ENCODE data around the gene GTPBP4. TPM values are rescaled to one million over a fixed set of nuclear protein-coding genes. Genes with fewer than 3 reads are reported as not detected.

The GTPBP4 gene
- polyA plus RNA-seq: 41.0 to 70.4 TPM (median 62.8 TPM) in 3 replicates
- 132 TPM for polyA plus RNA-seq (2011; ENCODE audit: low read depth)
- 41.2 and 43.4 TPM in 2 replicates for polyA plus RNA-seq (2011; cell fraction: cytosol; rRNA removed)
- 88.6 and 121 TPM in 2 replicates for polyA plus RNA-seq (2011; cell fraction: nucleus; rRNA removed)
- polyA plus RNA-seq (2012; ENCODE audit: low replicate concordance): 54.1 and 71.1 TPM in 2 replicates
- 34.9 to 50.1 TPM (median 48.9 TPM) in 3 replicates for polyA minus RNA-seq
- polyA minus RNA-seq (2011; cell fraction: cytosol; rRNA and poly(A)+ RNA removed): 12.9 TPM
- polyA minus RNA-seq (2011; cell fraction: nucleus; rRNA and poly(A)+ RNA removed): 27.1 and 40.7 TPM in 2 replicates

DNA sequence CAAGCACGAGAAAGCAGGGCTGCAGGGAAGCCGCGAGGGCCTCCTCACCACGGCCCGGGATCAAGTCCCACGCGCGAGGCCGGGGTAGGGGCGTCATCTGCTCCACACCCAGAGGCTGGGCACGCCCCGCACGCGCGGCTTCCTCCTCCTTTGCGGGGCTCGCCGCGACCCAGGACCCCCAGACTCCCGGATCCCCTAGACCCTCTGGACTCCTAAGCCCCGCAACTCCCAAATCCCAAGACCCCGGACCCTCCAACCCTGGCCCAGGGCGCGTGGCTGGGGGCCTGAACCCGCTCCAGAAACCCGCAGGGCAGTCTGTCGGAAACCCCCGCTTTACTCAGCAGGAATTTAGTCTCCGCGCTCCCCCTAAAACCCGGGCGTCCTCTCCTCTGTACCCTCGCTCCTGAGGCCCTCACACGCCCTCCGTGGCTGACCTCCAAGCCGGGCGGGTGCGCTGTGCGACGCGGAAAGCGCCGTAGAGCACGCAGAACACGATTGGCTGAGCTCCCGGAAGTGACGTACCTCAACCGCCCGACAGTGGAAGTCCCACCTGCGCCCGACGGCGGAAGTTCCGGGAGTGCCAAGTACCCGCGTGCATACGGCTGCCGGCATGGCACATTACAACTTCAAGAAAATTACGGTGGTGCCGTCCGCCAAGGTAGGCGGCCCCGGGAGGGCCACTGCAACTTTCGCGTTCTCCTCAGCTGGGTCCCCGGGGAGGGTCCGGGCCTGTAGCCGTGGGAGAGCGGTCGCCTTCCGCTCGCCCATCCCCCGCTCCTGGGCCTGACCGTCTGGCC is at the start of gene GTPBP4:
TSS of gene GTPBP4 (plus strand) at position 565 of the 797 bp plus-strand sequence. CDS start at position 611, 46 bp downstream.
- dilution Hi-C loops (cut with MboI; ENCODE audit: extremely low pct_ligation_motif_present, low sequenced_read_pairs): no loop called here

DNA sequence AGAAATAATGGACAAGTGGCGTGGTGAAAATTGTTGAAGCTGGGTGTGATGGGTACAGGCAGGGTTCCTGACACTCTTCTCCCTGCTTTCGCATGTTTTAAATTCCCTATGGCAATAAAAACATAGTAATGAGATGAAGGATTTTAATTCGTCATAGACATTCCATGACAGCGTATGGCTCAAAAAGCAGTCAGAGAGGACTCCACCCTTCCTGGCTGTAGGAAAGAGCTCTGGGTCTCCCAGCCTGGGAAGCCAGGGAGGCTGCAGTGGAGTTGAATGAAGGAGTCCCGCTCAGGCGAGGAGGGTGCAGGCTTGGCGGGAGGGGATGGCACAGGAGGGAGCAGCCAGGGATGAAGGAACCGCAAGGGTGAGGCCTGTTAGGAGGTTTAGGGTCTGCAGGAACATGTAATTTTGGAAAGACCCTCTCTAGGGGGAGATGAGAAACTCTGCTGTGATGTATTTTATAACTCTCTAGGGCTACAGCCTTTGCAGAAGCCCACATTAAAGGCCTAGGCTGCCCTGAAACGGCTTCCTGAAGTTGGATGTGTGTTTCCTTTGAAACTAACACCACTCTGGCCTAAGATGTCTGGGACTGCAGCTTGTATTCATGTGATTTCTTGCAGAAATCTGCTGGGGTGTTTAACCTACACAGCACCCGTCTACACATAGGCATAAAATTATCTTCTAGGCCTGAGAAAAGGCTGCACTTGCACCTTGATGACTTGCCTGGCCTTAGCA is 49.1 kb upstream of the GTPBP4 start:
- H3K9ac ChIP-seq (ENCODE audit: control insufficient read depth, extremely low read depth, insufficient read depth, low read length): no peak overlapping the region
- no peaks in the 10 kb centered on the region for H3K36me3 ChIP-seq (ENCODE audit: control insufficient read depth in 2 of 2, extremely low read depth in 1 of 2, insufficient read depth in 2 of 2, low read length in 2 of 2)
- no peak overlapping the region for H3K27ac ChIP-seq (ENCODE audit: control insufficient read depth, insufficient read depth, low read length)
- no peaks in the 10 kb centered on the region for H3K9me3 ChIP-seq (ENCODE audit: control insufficient read depth, low read depth, low read length)
- dilution Hi-C loops (cut with MboI; ENCODE audit: extremely low pct_ligation_motif_present, low sequenced_read_pairs): no loop called here
- TF ChIP-seq EZH2 (IDR thresholded peaks at IDR 0.05; ENCODE audit: low read length): no peak
- no peak for TF ChIP-seq CTCF (optimal IDR thresholded peaks at IDR 0.05 in 1 of 3, IDR thresholded peaks at IDR 0.05 in 1 of 3, conservative IDR thresholded peaks at IDR 0.05 in 1 of 3; ENCODE audit: extremely low read depth in 1 of 3, insufficient read depth in 2 of 3, low read length in 3 of 3)
- no peaks in the 10 kb centered on the region for H4K20me1 ChIP-seq (ENCODE audit: control insufficient read depth, extremely low read depth, insufficient read depth, low read length)
- FAIRE-seq (no peak), DNase-seq (ENCODE audit: low read depth, low spot score) (no peak)
- H3K27me3 ChIP-seq (ENCODE audit: control insufficient read depth, extremely low read depth, insufficient read depth, low read length): no peaks in the 10 kb centered on the region
- no peak overlapping the region for H3K4me2 ChIP-seq (ENCODE audit: control insufficient read depth, extremely low read depth, insufficient read depth, low read depth, low read length)
- H3K9me1 ChIP-seq (ENCODE audit: control insufficient read depth, extremely low read depth, insufficient read depth, low read length): no peaks in the 10 kb centered on the region
- H3K4me1 ChIP-seq (ENCODE audit: control insufficient read depth, extremely low read depth, insufficient read depth, low read length): peaks cover 2% of the 10 kb centered on the region
- no peaks in the 10 kb centered on the region for H3K79me2 ChIP-seq (ENCODE audit: control insufficient read depth, insufficient read depth, low read length)
- no peak overlapping the region for H2AFZ ChIP-seq (ENCODE audit: control insufficient read depth, low read length)
- H3K4me3 ChIP-seq (ENCODE audit: control insufficient read depth in 2 of 3, extremely low read depth in 1 of 3, insufficient read depth in 2 of 3, low read depth in 1 of 3, low read length in 3 of 3): no peak overlapping the region

More for the DNA sequence above, at the start of gene GTPBP4:
- Histone ChIP-seq H4K20me1 (ENCODE audit: control insufficient read depth, extremely low read depth, insufficient read depth, low read length) (peaks cover 20% of the 10 kb centered on the region), H3K27ac (ENCODE audit: control insufficient read depth, insufficient read depth, low read length) (peak within 1 kb of the TSS; percentile 97), H3K4me3 (ENCODE audit: control insufficient read depth in 2 of 3, extremely low read depth in 1 of 3, insufficient read depth in 2 of 3, low read depth in 1 of 3, low read length in 3 of 3) (peak within 1 kb of the TSS; percentile 86 to 99 (median 99)), H2AFZ (ENCODE audit: control insufficient read depth, low read length) (peak within 1 kb of the TSS; percentile 56), H3K9me3 (ENCODE audit: control insufficient read depth, low read depth, low read length) (no peaks in the 10 kb centered on the region), H3K4me1 (ENCODE audit: control insufficient read depth, extremely low read depth, insufficient read depth, low read length) (peaks cover 42% of the 10 kb centered on the region), H3K36me3 (ENCODE audit: control insufficient read depth in 2 of 2, extremely low read depth in 1 of 2, insufficient read depth in 2 of 2, low read length in 2 of 2) (peaks cover 4 to 23% of the 10 kb centered on the region in 2 experiments), H3K9ac (ENCODE audit: control insufficient read depth, extremely low read depth, insufficient read depth, low read length) (peak within 1 kb of the TSS; percentile 99), H3K9me1 (ENCODE audit: control insufficient read depth, extremely low read depth, insufficient read depth, low read length) (no peaks in the 10 kb centered on the region), H3K27me3 (ENCODE audit: control insufficient read depth, extremely low read depth, insufficient read depth, low read length) (no peaks in the 10 kb centered on the region), H3K4me2 (ENCODE audit: control insufficient read depth, extremely low read depth, insufficient read depth, low read depth, low read length) (peak within 1 kb of the TSS; percentile 91), H3K79me2 (ENCODE audit: control insufficient read depth, insufficient read depth, low read length) (peaks cover 50% of the 10 kb centered on the region)
- FAIRE-seq (peak; percentile 77), DNase-seq (ENCODE audit: low read depth, low spot score) (peak; percentile 79)
- TF ChIP-seq CTCF (optimal IDR thresholded peaks at IDR 0.05 in 1 of 3, IDR thresholded peaks at IDR 0.05 in 1 of 3, conservative IDR thresholded peaks at IDR 0.05 in 1 of 3; ENCODE audit: extremely low read depth in 1 of 3, insufficient read depth in 2 of 3, low read length in 3 of 3): peak in 1 of 3 experiments; percentile 88
- no peak for TF ChIP-seq EZH2 (IDR thresholded peaks at IDR 0.05; ENCODE audit: low read length)
